GM21390 (cell line): ENCODE data around the gene RFC1.
"Not testable (repeated sequence)": the region's sequence is repeated elsewhere in the genome, so short reads cannot be mapped to it uniquely, and the experiment has no call there.

Source experiments
- ATAC-seq: cut with Tn5 transposase; IDR thresholded peaks from one replicate; pipeline ENCODE4 v1.9.1; 2021; ENCODE audit not compliant: unreplicated experiment

RFC1 gene

GRCh38 chr4:39312816-39313215, 53.3 kb downstream of the RFC1 start:
- no peak for ATAC-seq

- no peak for ATAC-seq
These were observed 57.6 kb downstream of the RFC1 start for GRCh38 chr4:39308611-39309010.

GRCh38 chr4:39305912-39306677, 60.1 kb downstream of the RFC1 start:
- ATAC-seq: no peak

GRCh38 chr4:39304651-39305050, 61.5 kb downstream of the RFC1 start:
- no peak for ATAC-seq

GRCh38 chr4:39303871-39304270, 62.3 kb downstream of the RFC1 start:
- ATAC-seq: no peak

GRCh38 chr4:39302901-39303300, 63.3 kb downstream of the RFC1 start:
- no peak for ATAC-seq

- no peak for ATAC-seq
These were observed 70.4 kb downstream of the RFC1 start for GRCh38 chr4:39295784-39296183.

- not testable (repeated sequence) for ATAC-seq
These were observed 73.7 kb downstream of the RFC1 start for GRCh38 chr4:39292433-39292832.

- no peak for ATAC-seq
These were observed 74.5 kb downstream of the RFC1 start for GRCh38 chr4:39291686-39292085.

GRCh38 chr4:39287223-39287622, 78.9 kb downstream of the RFC1 start:
- no peak for ATAC-seq

GRCh38 chr4:39286263-39286662, 79.9 kb downstream of the RFC1 start:
- ATAC-seq: no peak

GRCh38 chr4:39285853-39286252, 80.3 kb downstream of the RFC1 start:
- no peak for ATAC-seq

- no peak for ATAC-seq
These were observed 80.9 kb downstream of the RFC1 start for GRCh38 chr4:39285111-39285795.

- no peak for ATAC-seq
These were observed 85.4 kb downstream of the RFC1 start for GRCh38 chr4:39280770-39281169.

- no peak for ATAC-seq
These were observed 86.7 kb downstream of the RFC1 start for GRCh38 chr4:39279416-39279815.

GRCh38 chr4:39278476-39278875, 87.7 kb downstream of the RFC1 start:
- ATAC-seq: no peak

- ATAC-seq: not testable (repeated sequence)
These were observed 88.5 kb downstream of the RFC1 start for GRCh38 chr4:39277661-39278060.

- ATAC-seq: no peak
These were observed 91.7 kb downstream of the RFC1 start for GRCh38 chr4:39274503-39274902.

- ATAC-seq: no peak
These were observed 102.3 kb downstream of the RFC1 start for GRCh38 chr4:39263895-39264294.

GRCh38 chr4:39259571-39260330, 106.4 kb downstream of the RFC1 start:
- ATAC-seq: no peak

GRCh38 chr4:39256436-39256835, 109.7 kb downstream of the RFC1 start:
- ATAC-seq: no peak

GRCh38 chr4:39255871-39256270, 110.3 kb downstream of the RFC1 start:
- ATAC-seq: no peak
